Tongue (tissue), 2 donors: ENCODE data around the gene HIPK2. TPM values are rescaled to one million over a fixed set of nuclear protein-coding genes. Genes with fewer than 3 reads are reported as not detected.
A peak's percentile ranks its signal among the peaks of the same experiment; 100 is the strongest.
"Not testable (repeated sequence)": the region's sequence is repeated elsewhere in the genome, so short reads cannot be mapped to it uniquely, and the experiment has no call there.

Experiments used
- DNase-seq: peaks from one replicate; pipeline ENCODE4 v3.0.0-alpha.2; 2015
- total RNA-seq: library from RNA; depleted of rRNA; stranded (reverse); fragments of >200 nt; gene quantifications from one replicate; pipeline ENCODE4 v1.2.3, GENCODE V29; 2014

Gene HIPK2
- total RNA-seq, 1 donor from 2014 or later = 14.8 TPM

DNA sequence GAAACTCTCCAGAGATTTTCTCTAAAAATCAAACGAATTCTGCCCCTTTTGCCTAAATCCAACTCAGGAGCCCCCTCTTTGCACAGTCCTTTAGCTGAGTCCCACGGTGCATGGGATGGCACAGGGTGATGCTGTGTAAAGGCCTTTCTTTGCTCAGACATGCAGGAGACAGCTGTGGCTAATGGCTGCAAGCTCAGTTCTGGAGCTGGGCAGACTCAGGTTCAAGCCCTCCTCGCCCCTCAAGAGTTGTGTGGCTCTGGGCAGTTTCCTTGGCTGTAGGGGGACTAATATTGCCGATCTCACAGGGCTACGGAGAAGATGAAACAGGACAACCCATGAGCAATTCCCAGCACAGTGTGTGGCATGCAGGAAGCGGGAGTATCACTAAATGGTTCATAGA is 211.7 kb downstream of the HIPK2 start:
- DNase-seq = no peak

- no peak for DNase-seq
These were observed 213.9 kb downstream of the HIPK2 start for GRCh38 chr7:139563856-139564255.

- DNase-seq = no peak
These were observed 214.7 kb downstream of the HIPK2 start for GRCh38 chr7:139562961-139563565.

DNA sequence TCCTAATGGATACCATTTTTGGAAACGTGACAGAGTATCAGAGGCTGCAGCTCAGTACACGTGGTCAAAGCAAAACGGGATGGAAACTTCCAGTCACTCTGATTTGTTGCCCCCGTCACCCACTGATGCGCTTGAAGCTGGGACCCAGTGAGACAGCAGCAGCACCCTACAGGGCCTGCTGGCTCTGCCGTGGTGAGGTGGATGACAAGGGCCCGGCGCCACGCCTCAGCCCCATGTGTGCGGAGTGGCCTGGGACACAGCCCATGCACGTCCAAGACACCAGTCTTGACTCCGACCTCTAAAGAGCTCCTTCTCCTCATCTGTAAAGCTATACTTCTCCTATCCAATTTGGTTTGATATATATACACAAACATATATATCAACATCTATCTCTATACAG is 215.3 kb downstream of the HIPK2 start:
- DNase-seq = no peak

DNA sequence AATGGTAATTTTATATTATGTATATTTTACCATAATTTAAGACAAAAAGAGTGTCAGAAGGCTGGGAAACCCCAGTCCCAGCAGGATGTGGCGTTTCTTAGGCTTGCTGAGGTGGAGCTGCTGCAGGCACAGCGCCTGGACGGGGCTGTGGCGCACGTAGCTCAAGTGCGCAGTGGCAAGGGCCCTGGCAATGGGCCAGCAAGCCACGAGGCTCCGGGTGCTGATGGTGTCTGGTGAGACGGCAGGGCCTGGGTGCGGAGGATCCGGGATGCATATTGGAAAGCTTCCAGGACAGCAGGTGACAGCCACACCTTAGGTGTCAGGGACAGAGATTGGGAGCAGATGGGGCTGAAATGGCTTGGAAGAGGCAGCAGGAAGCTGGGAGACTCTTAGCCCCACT is 217.1 kb downstream of the HIPK2 start:
- no peak for DNase-seq

GRCh38 chr7:139560199-139560598 is 217.6 kb downstream of the HIPK2 start:
- DNase-seq = no peak

DNA sequence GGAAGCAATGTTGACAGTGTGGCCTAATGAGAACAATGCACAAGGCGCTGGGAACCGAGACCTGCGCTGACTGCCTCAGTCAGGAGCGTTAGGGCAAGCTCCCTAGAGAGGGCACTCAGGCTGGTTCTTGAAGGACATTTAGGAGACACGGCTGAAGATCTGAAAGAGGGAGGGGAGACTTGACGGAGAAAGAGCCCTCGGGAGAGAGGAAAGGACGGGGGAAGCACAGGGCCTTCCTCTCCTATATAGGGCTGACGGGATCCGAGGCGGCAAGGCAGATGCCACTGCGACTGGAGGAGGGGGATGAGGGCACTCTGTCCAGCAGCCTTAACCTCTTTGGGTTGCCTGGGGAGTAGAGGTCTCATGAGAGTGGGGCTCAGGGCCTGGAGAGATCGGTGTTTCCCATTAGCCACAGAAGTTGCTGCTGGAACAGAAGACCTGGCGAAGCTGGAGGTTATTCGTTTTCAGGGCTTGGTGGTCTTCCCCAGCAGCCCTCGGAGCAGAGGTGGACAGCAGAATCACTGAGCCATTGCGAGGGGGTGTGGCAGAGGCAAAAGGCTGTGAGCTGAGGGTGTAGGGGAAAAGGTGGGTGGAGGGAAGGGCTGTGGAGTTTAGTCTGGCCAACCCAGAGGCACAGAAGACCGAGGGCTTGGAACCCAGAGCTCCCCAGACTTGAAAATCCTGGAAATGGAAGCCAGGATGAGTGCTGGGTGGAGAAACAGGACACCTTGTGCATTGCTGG is 218.3 kb downstream of the HIPK2 start:
- no peak for DNase-seq

DNA sequence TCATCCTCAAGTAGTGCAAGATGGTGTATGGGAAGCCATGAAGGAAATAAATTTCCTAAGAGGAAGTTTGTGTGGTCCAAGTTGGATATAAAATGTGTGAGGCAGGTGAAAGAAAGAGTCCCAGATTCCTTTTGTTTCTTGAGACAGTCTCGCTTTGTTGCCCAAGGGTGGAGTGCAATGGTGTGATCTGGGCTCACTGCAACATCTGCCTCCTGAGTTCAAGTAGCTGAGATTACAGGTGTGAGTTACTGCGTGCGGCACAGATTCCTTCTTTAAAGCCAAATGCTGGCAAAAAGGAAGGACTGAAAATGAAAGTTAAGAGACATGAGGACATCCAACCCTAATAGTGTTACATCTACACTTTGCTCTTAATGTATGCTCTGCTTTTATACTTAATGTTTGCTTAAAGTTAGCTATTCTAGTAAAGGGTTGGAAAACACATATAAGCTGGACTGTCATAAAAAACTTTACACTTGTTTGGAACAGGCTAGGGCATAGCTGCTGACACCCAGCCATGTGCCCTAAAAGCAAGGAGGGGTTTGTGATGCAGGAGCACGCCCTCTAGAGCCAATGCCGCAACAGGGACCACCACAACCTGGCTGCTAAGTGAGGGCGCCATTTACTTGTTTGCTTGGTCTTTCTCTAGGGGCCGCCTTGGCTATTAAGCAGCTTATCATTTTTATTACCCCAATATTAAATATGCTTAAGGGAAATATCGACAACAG is 219.8 kb downstream of the HIPK2 start:
- DNase-seq = no peak

- DNase-seq = not testable (repeated sequence)
These were observed 223.7 kb downstream of the HIPK2 start for GRCh38 chr7:139553991-139554700.

GRCh38 chr7:139548302-139549028 is 229.3 kb downstream of the HIPK2 start:
- no peak for DNase-seq

DNA sequence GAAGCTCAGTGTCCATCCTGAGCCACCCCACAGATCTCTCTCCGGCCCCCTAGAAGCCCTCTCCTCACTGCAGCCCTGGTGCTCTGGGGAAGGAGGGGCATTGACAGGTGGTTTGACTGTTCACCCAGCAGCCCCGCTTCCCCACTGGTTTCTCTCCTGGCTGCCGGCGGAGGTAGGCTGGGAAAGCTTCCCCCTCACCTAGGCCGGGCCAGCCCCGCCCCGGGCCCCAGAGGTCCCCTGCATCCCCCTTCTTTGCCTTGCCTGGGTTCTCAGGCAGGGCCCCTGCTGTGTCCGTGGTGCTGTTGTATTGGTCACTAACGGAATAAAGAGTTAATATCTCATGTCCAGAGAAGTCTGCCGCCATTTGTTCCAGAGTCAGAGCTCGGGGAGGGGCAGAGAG is 233.2 kb downstream of the HIPK2 start:
- DNase-seq = no peak

DNA sequence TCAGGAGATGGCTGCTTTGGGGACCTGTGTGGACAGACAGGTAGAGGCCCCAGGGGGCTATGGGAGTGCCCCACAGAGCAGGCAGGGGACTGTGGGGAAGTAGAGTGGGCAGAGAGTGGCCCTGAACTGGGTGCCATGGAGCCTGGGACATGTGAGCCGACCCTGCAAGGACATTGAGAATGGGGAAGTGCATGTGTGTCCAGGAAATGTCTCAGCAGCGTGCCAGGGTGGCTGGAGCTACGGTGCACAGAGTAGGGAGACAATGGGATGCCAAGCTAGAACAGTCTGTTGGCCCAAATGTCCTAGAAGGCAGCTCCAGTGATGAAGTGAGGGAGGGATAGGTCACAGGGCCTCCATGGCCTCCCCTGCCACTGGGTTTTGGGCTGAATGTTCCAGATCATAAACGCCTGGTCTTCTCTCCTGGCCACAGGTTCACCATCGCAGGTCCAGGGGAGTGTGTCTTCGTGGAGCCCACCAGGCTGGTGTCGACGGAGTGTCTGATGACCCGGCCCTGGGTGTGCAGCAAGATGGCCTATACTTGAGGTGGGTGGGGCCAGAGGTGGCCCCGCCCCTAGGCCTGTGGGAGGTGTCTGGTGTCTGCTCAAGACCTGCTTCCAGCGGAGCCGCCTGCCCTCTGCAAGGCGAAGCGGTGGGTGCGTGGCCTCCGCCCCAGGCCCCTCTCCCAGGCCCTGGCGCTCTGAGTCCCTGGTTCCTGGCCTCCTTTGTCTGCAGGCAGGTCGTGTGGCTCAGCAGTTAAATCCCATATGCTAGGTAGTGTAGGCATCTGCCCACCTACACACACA is 233.8 kb downstream of the HIPK2 start:
- DNase-seq = no peak

DNA sequence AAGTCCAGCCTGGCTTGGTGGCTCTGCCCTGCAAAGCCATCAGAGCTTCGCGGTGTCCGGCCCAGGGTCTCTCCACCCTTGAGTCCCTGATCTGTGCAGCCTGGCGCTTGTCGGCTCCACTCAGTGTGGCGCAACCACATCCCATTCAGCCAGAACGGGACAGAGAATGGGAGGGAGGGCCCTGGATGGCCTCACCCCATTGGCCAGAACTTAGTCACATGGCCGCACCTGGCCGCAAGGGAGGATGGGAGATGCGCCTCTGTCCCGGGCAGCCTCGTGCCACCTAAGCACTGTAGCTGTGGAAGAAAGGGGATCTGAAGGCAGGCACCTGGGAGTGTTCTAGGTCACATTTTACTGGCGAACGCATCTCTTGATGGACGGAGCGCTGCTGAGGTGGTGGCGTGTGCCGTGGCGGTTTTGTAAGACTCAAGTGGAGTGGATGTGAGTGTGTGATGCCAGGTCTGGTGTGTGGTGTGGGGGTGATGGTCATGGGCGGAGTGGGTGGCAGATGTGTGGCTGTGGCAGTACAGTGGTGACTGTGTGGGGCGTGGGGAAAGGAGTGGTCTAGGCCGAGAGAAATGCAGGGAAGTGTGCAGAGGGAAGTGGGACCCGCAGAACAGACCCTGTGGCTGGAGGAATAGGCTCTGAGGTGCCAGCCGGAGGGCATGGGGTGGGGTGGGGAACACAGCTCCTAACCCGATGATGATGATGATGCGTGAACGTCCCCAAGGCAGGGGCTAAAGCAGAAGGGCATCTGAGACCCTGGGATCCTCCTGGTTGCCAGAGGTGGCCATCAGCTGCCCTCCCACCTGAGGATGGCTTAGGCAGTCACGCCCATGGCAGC is 235.3 kb downstream of the HIPK2 start:
- no peak for DNase-seq

GRCh38 chr7:139541600-139542307 is 236.0 kb downstream of the HIPK2 start:
- peak; percentile 17 for DNase-seq

DNA sequence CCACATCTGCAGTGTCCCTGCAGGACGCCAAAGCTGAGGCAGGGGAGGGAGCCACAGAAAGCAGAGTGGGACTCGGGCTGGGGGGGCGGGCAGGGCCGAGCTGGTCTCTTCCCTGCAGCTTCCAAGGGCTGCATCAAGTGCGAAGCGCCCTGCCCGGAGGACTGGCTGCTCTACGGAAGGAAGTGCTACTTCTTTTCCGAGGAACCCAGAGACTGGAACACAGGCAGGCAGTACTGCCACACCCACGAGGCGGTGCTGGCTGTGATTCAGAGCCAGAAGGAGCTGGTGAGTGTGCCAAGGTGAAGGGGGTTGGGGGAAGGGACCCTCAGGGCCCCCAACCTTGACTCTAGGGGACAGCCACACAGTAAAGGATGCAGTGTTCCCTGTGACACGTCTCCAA is 237.6 kb downstream of the HIPK2 start:
- DNase-seq = no peak

DNA sequence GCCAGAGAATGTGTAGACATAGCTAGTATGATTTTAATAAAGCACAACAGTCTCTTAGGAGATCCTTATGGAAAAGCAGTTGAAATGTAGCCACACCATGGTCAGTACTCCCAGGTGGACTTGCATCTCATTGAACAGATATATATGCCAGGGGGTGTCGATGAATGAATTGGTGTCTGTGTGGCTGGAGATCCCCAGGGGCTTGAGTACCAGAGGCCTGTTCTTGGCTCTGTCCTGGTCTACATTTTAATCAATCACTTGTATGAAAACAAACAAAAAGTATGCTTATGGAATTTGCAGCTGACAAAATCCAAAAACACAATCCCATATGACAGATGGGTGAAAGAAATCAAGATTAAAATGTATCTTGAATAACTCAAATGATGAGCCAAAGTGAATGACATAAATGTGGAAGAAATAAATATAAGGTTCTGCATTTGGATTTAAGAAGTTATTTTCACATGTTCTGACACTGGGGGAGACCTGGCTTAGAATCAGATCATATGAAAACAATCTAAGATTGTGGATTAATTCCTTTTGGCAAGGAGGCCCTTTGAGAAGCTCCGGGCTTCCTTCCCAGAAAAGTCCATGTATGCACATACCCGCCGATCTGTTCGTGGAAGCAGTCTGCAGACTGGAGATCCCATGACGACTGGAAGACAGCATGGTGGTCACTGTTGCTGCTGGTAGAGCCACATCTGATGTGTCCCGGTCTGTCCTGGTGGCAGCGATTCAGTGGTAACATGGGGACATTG is 238.7 kb downstream of the HIPK2 start:
- peak; percentile 86 for DNase-seq

DNA sequence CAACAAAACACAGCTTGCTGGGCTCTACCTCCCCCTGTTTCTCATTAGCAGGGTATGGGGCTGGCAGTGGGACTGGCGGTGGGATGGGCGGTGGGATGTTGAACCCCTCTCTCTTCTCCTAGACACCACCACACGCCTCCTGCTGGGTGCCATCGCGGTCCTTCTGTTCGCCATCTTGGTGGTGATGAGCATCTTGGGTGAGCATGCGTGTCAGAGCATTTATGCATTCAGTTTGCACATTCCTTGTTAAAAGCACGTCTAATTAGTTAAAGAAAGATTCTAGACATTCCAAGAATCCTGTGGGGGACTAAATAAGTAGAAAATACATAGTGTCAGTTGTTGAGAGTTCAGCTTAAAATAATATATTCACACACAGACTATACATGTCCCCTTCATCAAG is 241.6 kb downstream of the HIPK2 start:
- no peak for DNase-seq

DNA sequence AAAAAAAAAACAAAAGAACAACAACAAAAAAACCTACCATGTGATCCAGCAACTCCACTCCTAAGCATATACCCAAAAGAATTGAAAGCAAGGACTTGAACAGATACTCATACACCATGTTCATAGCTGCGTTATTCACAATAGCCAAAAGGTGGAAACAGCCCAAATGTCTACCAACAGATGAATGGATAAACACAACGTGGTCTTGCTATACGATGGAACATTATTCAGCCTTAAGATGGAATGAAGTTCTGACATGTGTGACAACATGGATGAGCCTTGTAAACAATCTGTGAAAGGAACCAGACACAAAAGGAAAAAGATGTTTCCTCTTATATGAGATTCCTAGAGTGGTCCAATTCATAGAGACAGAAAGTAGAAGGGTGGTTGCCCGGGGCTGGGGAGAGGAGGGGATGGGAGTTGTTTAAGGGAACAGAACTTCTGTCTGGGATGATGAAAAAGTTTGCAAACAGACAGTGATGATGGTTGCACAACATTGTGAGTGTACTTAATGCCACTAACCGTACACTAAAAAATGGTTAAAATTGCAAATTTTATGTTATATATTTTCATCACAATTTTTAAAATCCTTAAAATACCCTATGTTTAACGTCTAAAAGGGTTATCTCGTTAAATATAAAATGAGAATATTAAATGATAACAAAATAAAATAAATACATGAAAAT is 242.7 kb downstream of the HIPK2 start:
- peak; percentile 57 for DNase-seq
